Body of pancreas (tissue), 4 donors: Measurements from ENCODE around the gene MAST3. TPM values are rescaled to one million over a fixed set of nuclear protein-coding genes. Genes with fewer than 3 reads are reported as not detected.
"Not testable (repeated sequence)": the region's sequence is repeated elsewhere in the genome, so short reads cannot be mapped to it uniquely, and the experiment has no call there.

Source experiments
- ATAC-seq: fragments of 150-250 bp; one replicate; pipeline ENCODE4 v1.9.1; 2016
- DNase-seq, 4 donors: peaks; one replicate each; pipeline ENCODE4 v3.0.0-alpha.2; 2019
- H3K27ac ChIP-seq, 4 donors: fragments of 200-600 bp; sonication (generic); 1 replicate in 3 of 4; 2 replicates in 1 of 4; pipeline versions ENCODE4 v1.5.1 to v1.6.1; 2016 to 2019; ENCODE audit warnings: mild to moderate bottlenecking in 1 of 4, mixed read lengths in 1 of 4, moderate library complexity in 1 of 4
- H3K27me3 ChIP-seq, 2 donors: fragments of 200-600 bp; sonication (generic); one replicate each; pipeline ENCODE4 v1.6.0; 2016; ENCODE audit warnings: mild to moderate bottlenecking in 1 of 2
- H3K36me3 ChIP-seq, 2 donors: fragments of 200-600 bp; sonication (generic); replicated peaks in 1 of 2; 2 replicates each; pipeline ENCODE4 v1.5.1; 2016; ENCODE audit warnings: low read depth in 2 of 2; ENCODE audit not compliant: insufficient read depth in 1 of 2
- H3K4me1 ChIP-seq: fragments of 200-600 bp; sonication (generic); one replicate; pipeline ENCODE4 v1.6.0; 2016
- H3K4me3 ChIP-seq, 2 donors: fragments of 200-600 bp; sonication (generic); 1 replicate in 1 of 2; 2 replicates in 1 of 2; pipeline ENCODE4 v1.5.1; 2016 to 2019
- H3K9me3 ChIP-seq, 3 donors: fragments of 200-600 bp; sonication (generic); 1 replicate in 2 of 3; 2 replicates in 1 of 3; pipeline ENCODE4 v1.5.1; 2016
- POLR2A ChIP-seq, 3 donors: fragments of 450-650 bp; IDR thresholded peaks; one replicate each; pipeline ENCODE4 v1.6.1; 2016; ENCODE audit warnings: antibody characterized with exemption in 3 of 3, mild to moderate bottlenecking in 2 of 3
- whole genome bisulfite sequencing, 2 donors: methylation state at CpG; one replicate each; pipeline ENCODE4 v1.1.5; 2017; 5-methylcytosine and 5-hydroxymethylcytosine counted together
- intact Hi-C: fragments of 100-400 bp; cut with DNase I; formaldehyde crosslinking; loops from one replicate; pipeline ENCODE4 v1.15.1; 2023
- total RNA-seq, 2 donors: library from RNA; depleted of rRNA; stranded (reverse); fragments of >200 nt; gene quantifications; one replicate each; pipeline ENCODE4 v1.1.0, GENCODE V29; 2016
- TF ChIP-seq, protein P1 (sequence below), 7 experiments: fragments of 450-650 bp in 4 of 7; fragments of 200-600 bp in 3 of 7; sonication (generic) in 3 of 7; IDR thresholded peaks; one replicate each; pipeline ENCODE4 v1.5.1; 2016 to 2019; ENCODE audit warnings: antibody characterized with exemption in 7 of 7

The MAST3 gene
- total RNA-seq, 2 donors from 2014 or later = 17.6 to 35.3 TPM

DNA sequence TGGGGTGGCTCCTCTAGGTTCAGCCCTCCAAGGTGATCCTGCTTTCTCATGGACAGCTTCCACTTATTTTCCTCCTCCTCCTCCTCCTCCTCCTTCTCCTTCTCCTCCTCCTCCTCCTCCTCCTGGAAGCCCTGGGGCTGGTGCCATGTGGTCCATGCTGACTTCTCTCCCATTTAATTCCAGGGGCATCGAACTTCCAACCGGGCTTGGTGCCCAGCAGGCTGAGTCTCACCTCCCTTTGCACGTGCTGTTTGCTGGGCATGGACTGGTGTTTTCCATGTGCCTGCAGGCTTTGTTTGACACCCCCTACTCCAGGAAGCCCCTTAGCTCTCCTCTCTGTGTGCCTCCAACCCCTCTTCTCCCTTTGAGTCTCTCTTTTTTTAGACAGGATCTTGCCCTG, 3.7 kb downstream of the MAST3 start:
- WGBS, 2 donors = 58 to 66% methylated on average over 3 of the region's 3 CpGs
- Histone ChIP-seq H3K9me3 (no peaks in the 10 kb centered on the region), H3K4me1 (peaks cover 33% of the 10 kb centered on the region), H3K36me3 (no peaks in the 10 kb centered on the region), H3K4me3 (no peak overlapping the region), H3K27me3 (no peaks in the 10 kb centered on the region), H3K27ac (no peak overlapping the region)
- TF ChIP-seq, protein P1, sequence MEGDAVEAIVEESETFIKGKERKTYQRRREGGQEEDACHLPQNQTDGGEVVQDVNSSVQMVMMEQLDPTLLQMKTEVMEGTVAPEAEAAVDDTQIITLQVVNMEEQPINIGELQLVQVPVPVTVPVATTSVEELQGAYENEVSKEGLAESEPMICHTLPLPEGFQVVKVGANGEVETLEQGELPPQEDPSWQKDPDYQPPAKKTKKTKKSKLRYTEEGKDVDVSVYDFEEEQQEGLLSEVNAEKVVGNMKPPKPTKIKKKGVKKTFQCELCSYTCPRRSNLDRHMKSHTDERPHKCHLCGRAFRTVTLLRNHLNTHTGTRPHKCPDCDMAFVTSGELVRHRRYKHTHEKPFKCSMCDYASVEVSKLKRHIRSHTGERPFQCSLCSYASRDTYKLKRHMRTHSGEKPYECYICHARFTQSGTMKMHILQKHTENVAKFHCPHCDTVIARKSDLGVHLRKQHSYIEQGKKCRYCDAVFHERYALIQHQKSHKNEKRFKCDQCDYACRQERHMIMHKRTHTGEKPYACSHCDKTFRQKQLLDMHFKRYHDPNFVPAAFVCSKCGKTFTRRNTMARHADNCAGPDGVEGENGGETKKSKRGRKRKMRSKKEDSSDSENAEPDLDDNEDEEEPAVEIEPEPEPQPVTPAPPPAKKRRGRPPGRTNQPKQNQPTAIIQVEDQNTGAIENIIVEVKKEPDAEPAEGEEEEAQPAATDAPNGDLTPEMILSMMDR (IDR thresholded peaks at IDR 0.05) = no peak
- no peak for TF ChIP-seq POLR2A (IDR thresholded peaks at IDR 0.05)
- ATAC-seq = no peak
- intact Hi-C loops = no loop called here
- DNase-seq = no peak

DNA sequence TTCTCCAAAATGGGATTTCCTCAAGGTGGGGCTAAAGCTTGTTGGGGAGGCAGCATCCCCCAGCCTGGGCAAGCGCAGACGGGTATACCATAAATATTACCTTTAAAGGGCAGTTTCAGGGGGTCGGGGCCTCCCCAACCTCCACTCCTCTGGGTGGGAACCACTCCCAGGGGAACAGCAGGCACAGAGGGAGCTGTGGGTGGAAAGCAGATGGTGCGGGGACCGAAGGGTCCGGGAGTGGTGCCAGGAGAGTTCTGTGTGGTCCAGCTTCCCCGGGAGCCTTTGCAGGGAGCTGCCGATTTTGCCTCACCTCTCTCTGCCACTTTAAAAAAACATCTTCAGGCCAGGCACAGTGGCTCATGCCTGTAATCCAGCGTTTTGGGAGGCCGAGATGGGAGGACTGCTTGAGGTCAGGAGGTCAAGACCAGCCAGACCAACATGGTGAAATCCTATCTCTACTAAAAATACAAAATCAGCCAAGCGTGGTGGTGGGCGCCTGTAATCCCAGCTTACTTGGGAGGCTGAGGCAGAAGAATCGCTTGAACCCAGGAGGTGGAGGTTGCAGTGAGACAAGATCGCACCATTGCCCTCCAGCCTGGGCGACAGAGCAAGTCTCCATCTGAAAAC, 5.5 kb downstream of the MAST3 start:
- Histone ChIP-seq H3K4me3 (no peak overlapping the region), H3K9me3 (no peaks in the 10 kb centered on the region), H3K27me3 (no peaks in the 10 kb centered on the region), H3K36me3 (no peaks in the 10 kb centered on the region), H3K4me1 (peaks cover 30% of the 10 kb centered on the region), H3K27ac (no peak overlapping the region)
- DNase-seq = no peak
- intact Hi-C loops = no loop called here
- WGBS, 2 donors = 82 to 88% methylated on average over 14 to 15 of the region's 15 CpGs
- TF ChIP-seq, protein P1 (IDR thresholded peaks at IDR 0.05) = no peak
- TF ChIP-seq POLR2A (IDR thresholded peaks at IDR 0.05) = no peak
- ATAC-seq = no peak

DNA sequence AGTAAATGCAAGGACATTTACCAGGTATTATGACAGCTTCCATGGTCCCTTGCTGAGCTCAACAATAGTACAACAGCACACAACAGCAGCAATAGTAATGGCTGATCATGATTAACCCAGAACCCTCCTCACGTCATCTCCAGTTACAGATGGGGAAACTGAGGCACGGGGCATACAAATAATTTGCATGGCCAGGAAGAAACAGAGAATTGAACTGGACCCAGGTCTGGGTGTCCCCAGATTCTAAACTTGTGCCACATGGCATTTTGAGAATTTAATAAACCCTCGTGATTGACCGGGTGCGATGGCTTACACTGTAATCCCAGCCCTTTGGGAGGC, 7.2 kb downstream of the MAST3 start:
- H3K36me3 ChIP-seq = no peaks in the 10 kb centered on the region
- 63 to 66% methylated on average over 4 to 5 of the region's 5 CpGs for WGBS, 2 donors
- H3K4me1 ChIP-seq = peaks cover 32% of the 10 kb centered on the region
- ATAC-seq (no peak), DNase-seq (no peak)
- no peaks in the 10 kb centered on the region for H3K27me3 ChIP-seq
- H3K9me3 ChIP-seq = no peaks in the 10 kb centered on the region
- no peak overlapping the region for H3K4me3 ChIP-seq
- TF ChIP-seq, protein P1 (IDR thresholded peaks at IDR 0.05) = no peak
- no peak for TF ChIP-seq POLR2A (IDR thresholded peaks at IDR 0.05)
- peak overlapping the region; percentile 26 to 71 (median 54) for H3K27ac ChIP-seq
- intact Hi-C loops = no loop called here

DNA sequence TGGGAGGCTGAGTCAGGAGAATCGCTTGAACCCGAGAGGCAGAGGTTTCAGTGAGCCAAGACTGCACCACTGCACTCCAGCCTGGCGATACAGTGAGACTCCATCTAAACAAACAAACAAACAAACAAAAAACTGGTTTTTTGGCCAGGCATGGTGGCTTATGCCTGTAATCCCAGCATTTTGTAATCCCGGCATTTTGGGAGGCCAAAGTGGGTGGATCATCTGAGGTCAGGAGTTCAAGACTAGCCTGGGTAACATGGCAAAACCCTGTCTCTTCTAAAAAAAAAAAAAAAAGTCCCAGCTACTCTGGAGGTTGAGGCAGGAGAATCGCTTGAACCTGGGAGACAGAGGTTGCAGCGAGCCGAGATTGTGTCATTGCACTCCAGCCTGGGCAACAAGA, 7.7 kb downstream of the MAST3 start:
- intact Hi-C loops, H3K27me3 ChIP-seq, H3K9me3 ChIP-seq, H3K27ac ChIP-seq, DNase-seq, H3K4me3 ChIP-seq, ATAC-seq, H3K36me3 ChIP-seq: not testable (repeated sequence)
- 77 to 82% methylated on average over 7 of the region's 7 CpGs for WGBS, 2 donors
- H3K4me1 ChIP-seq = peaks cover 34% of the 10 kb centered on the region

DNA sequence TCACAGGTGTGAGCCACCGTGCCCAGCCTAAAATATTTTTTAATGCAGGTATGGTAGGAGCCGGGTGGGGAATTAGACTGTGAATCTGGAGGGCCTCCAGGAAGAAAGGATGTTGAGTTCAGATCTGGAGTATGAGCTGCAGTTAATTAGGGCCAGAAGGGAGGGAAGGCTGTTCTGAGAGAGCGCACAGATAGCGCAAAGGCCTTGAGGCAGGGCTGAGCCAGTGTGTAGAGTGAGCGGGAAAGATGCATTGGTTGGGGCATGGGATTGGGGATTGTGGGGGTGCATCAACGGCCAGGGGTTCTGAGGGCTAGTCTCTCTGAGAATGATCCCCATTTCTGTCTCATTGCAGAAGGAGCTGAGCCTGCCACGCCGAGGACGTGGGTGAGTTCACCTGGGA, 9.7 kb downstream of the MAST3 start:
- Histone ChIP-seq H3K9me3 (no peaks in the 10 kb centered on the region), H3K36me3 (no peaks in the 10 kb centered on the region), H3K4me3 (no peak overlapping the region), H3K27me3 (no peaks in the 10 kb centered on the region), H3K27ac (no peak overlapping the region), H3K4me1 (peaks cover 54% of the 10 kb centered on the region)
- no peak for ATAC-seq
- no peak for DNase-seq
- intact Hi-C loops = no loop called here
- TF ChIP-seq, protein P1 (IDR thresholded peaks at IDR 0.05) = no peak
- no peak for TF ChIP-seq POLR2A (IDR thresholded peaks at IDR 0.05)
- 91 to 99% methylated on average over 9 of the region's 9 CpGs for WGBS, 2 donors
